ENCODE measurements around the gene NAT9.

The NAT9 gene

GRCh38 chr17:74743755-74744154 lies 32.4 kb downstream of the NAT9 start:
- no peak for DNase-seq

GRCh38 chr17:74742978-74743545 lies 33.1 kb downstream of the NAT9 start:
- DNase-seq = no peak

- no peak for DNase-seq
Observed at GRCh38 chr17:74742153-74742515, 34.0 kb downstream of the NAT9 start.

GRCh38 chr17:74740641-74741387 lies 35.3 kb downstream of the NAT9 start:
- no peak for DNase-seq

GRCh38 chr17:74740173-74740572 lies 36.0 kb downstream of the NAT9 start:
- DNase-seq = no peak

GRCh38 chr17:74739227-74739831 lies 36.8 kb downstream of the NAT9 start:
- DNase-seq = no peak

- DNase-seq = no peak
Observed at GRCh38 chr17:74738051-74738996, 37.8 kb downstream of the NAT9 start.

GRCh38 chr17:74737299-74738050 lies 38.7 kb downstream of the NAT9 start:
- DNase-seq = peak; percentile 17

GRCh38 chr17:74736513-74737298 lies 39.4 kb downstream of the NAT9 start, which contains the start of gene RAB37:
Gene RAB37 (plus strand): TSS chr17:74737256. CDS start chr17:74737273, 17 bp downstream.
- no peak for DNase-seq

GRCh38 chr17:74734256-74734655 lies 41.9 kb downstream of the NAT9 start:
- no peak for DNase-seq

GRCh38 chr17:74733365-74734122 lies 42.6 kb downstream of the NAT9 start:
- no peak for DNase-seq

- no peak for DNase-seq
Observed at GRCh38 chr17:74732042-74732867, 43.9 kb downstream of the NAT9 start.

GRCh38 chr17:74731347-74731605 lies 44.9 kb downstream of the NAT9 start:
- DNase-seq = no peak

GRCh38 chr17:74730491-74731346 lies 45.4 kb downstream of the NAT9 start:
- no peak for DNase-seq

GRCh38 chr17:74729866-74730265 lies 46.3 kb downstream of the NAT9 start:
- DNase-seq = no peak

- DNase-seq = no peak
Observed at GRCh38 chr17:74729368-74729767, 46.8 kb downstream of the NAT9 start.

GRCh38 chr17:74728702-74729075 lies 47.5 kb downstream of the NAT9 start:
- DNase-seq = no peak

GRCh38 chr17:74728033-74728701 lies 48.0 kb downstream of the NAT9 start:
- no peak for DNase-seq

GRCh38 chr17:74725111-74725510 lies 51.0 kb downstream of the NAT9 start:
- DNase-seq = no peak

All from DMS 273 treated with DMSO at 0.1 percent for 48 hours (cell line).